Spinal cord (tissue), 10 donors: ENCODE results near the gene CAPS. TPM values are rescaled to one million over a fixed set of nuclear protein-coding genes. Genes with fewer than 3 reads are reported as not detected.
A peak's percentile ranks its signal among the peaks of the same experiment; 100 is the strongest.

Experiments
- DNase-seq, 6 donors: peaks; one replicate each; pipeline versions ENCODE4 v3.0.0 to v3.0.0-alpha.2; 2013 to 2015; ENCODE audit warnings: low spot score in 6 of 6, low read depth in 4 of 6
- H3K27ac ChIP-seq: one replicate; pipeline ENCODE4 v1.5.1; 2013; ENCODE audit warnings: low read depth, low read length, control low read depth
- H3K27me3 ChIP-seq: one replicate; pipeline ENCODE4 v1.6.1; 2013; ENCODE audit warnings: low read length; ENCODE audit not compliant: control insufficient read depth, insufficient read depth
- H3K36me3 ChIP-seq: one replicate; pipeline ENCODE4 v1.6.1; 2013; ENCODE audit warnings: low read length; ENCODE audit not compliant: control insufficient read depth, insufficient read depth
- H3K4me1 ChIP-seq: one replicate; pipeline ENCODE4 v1.6.1; 2013; ENCODE audit warnings: low read length; ENCODE audit not compliant: control insufficient read depth, insufficient read depth
- H3K4me3 ChIP-seq: one replicate; pipeline ENCODE4 v1.5.1; 2013; ENCODE audit warnings: low read depth, low read length, control low read depth
- H3K9me3 ChIP-seq: one replicate; pipeline ENCODE4 v1.6.1; 2013; ENCODE audit warnings: low read length; ENCODE audit not compliant: control insufficient read depth, insufficient read depth
- WGBS: methylation state at CpG from one replicate; pipeline ENCODE4 v1.1.5; 2013; ENCODE audit warnings: missing lambda C conversion rate; ENCODE audit not compliant: insufficient coverage; 5-methylcytosine and 5-hydroxymethylcytosine counted together
- polyA plus RNA-seq, 2 donors: library from polyadenylated mRNA; unstranded; fragments of 120-200 nt; gene quantifications; one replicate each; pipeline ENCODE4 v1.2.1, GENCODE V29; 2013; ENCODE audit not compliant: insufficient read length in 2 of 2
- total RNA-seq, 2 donors: library from RNA; depleted of rRNA in 1 of 2; stranded (reverse); fragments of 120-200 nt in 1 of 2; fragments of >200 nt in 1 of 2; gene quantifications; one replicate each; pipeline versions ENCODE4 v1.2.3 to v1.2.4, GENCODE V29; 2013 to 2014
- donor health status: healthy.

Gene CAPS
- total and polyA plus RNA-seq, 4 donors = 15.3 to 85.3 (median 49.4) TPM

GRCh38 chr19:5941673-5942072, 27.6 kb downstream of the CAPS start:
- no peak overlapping the region for H3K27ac ChIP-seq
- H3K9me3 ChIP-seq = no peaks in the 10 kb centered on the region
- H3K4me1 ChIP-seq = peaks cover 43% of the 10 kb centered on the region
- 59% methylated on average over 11 of the region's 11 CpGs for WGBS
- H3K4me3 ChIP-seq = no peak overlapping the region
- peaks cover 66% of the 10 kb centered on the region for H3K36me3 ChIP-seq
- no peaks in the 10 kb centered on the region for H3K27me3 ChIP-seq
- no peak for DNase-seq

GRCh38 chr19:5943045-5943444, 29.0 kb downstream of the CAPS start:
- 49% methylated on average over 7 of the region's 10 CpGs for WGBS
- Histone ChIP-seq H3K27me3 (no peaks in the 10 kb centered on the region), H3K4me3 (no peak overlapping the region), H3K36me3 (peaks cover 57% of the 10 kb centered on the region), H3K27ac (no peak overlapping the region), H3K4me1 (peaks cover 54% of the 10 kb centered on the region), H3K9me3 (no peaks in the 10 kb centered on the region)
- peak in 1 of 6 donors; percentile 41 for DNase-seq

GRCh38 chr19:5943623-5944022, 29.6 kb downstream of the CAPS start:
- Histone ChIP-seq H3K36me3 (peaks cover 52% of the 10 kb centered on the region), H3K27ac (no peak overlapping the region), H3K9me3 (no peaks in the 10 kb centered on the region), H3K4me3 (no peak overlapping the region), H3K27me3 (no peaks in the 10 kb centered on the region), H3K4me1 (peaks cover 60% of the 10 kb centered on the region)
- 81% methylated on average over 6 of the region's 10 CpGs for whole genome bisulfite sequencing
- DNase-seq = no peak

GRCh38 chr19:5947435-5947834, 33.4 kb downstream of the CAPS start:
- H3K27me3 ChIP-seq = no peaks in the 10 kb centered on the region
- H3K9me3 ChIP-seq = no peaks in the 10 kb centered on the region
- H3K4me3 ChIP-seq = no peak overlapping the region
- WGBS = 11% methylated on average over 8 of the region's 13 CpGs
- H3K36me3 ChIP-seq = peaks cover 32% of the 10 kb centered on the region
- H3K27ac ChIP-seq = peak overlapping the region; percentile 78
- DNase-seq = peak in 3 of 6 donors; percentile 52 to 75 (median 53)
- H3K4me1 ChIP-seq = peaks cover 85% of the 10 kb centered on the region

GRCh38 chr19:5948752-5949564, 34.9 kb downstream of the CAPS start:
- H3K9me3 ChIP-seq = no peaks in the 10 kb centered on the region
- peak in 1 of 6 donors; percentile 55 for DNase-seq
- peaks cover 32% of the 10 kb centered on the region for H3K36me3 ChIP-seq
- no peaks in the 10 kb centered on the region for H3K27me3 ChIP-seq
- peak overlapping the region; percentile 67 for H3K27ac ChIP-seq
- 27% methylated on average over 9 of the region's 13 CpGs for WGBS
- no peak overlapping the region for H3K4me3 ChIP-seq
- H3K4me1 ChIP-seq = peaks cover 82% of the 10 kb centered on the region

- H3K27me3 ChIP-seq = no peaks in the 10 kb centered on the region
- H3K4me1 ChIP-seq = peaks cover 85% of the 10 kb centered on the region
- no peaks in the 10 kb centered on the region for H3K9me3 ChIP-seq
- peaks cover 23% of the 10 kb centered on the region for H3K36me3 ChIP-seq
- 81% methylated on average over 13 of the region's 13 CpGs for WGBS
- H3K27ac ChIP-seq = peak overlapping the region; percentile 60
- no peak overlapping the region for H3K4me3 ChIP-seq
- DNase-seq = no peak
Observed at GRCh38 chr19:5949792-5950305, 35.8 kb downstream of the CAPS start.

GRCh38 chr19:5950741-5951140, 36.7 kb downstream of the CAPS start:
- Histone ChIP-seq H3K4me3 (no peak overlapping the region), H3K27ac (peak overlapping the region; percentile 47), H3K36me3 (peaks cover 18% of the 10 kb centered on the region), H3K9me3 (no peaks in the 10 kb centered on the region), H3K4me1 (peaks cover 89% of the 10 kb centered on the region), H3K27me3 (no peaks in the 10 kb centered on the region)
- DNase-seq = no peak
- no CpG with 5 or more reads among the region's 3 CpGs for WGBS

GRCh38 chr19:5951338-5951861, 37.3 kb downstream of the CAPS start:
- H3K27me3 ChIP-seq = no peaks in the 10 kb centered on the region
- no peak for DNase-seq
- H3K4me1 ChIP-seq = peaks cover 82% of the 10 kb centered on the region
- WGBS = 41% methylated on average over 17 of the region's 19 CpGs
- no peaks in the 10 kb centered on the region for H3K9me3 ChIP-seq
- peaks cover 12% of the 10 kb centered on the region for H3K36me3 ChIP-seq
- peak overlapping the region; percentile 47 for H3K27ac ChIP-seq
- H3K4me3 ChIP-seq = no peak overlapping the region

GRCh38 chr19:5952193-5953029, 38.4 kb downstream of the CAPS start:
- no peaks in the 10 kb centered on the region for H3K27me3 ChIP-seq
- no peak overlapping the region for H3K27ac ChIP-seq
- no peak overlapping the region for H3K4me3 ChIP-seq
- no peak for DNase-seq
- WGBS = 62% methylated on average over 10 of the region's 18 CpGs
- peaks cover 13% of the 10 kb centered on the region for H3K36me3 ChIP-seq
- peaks cover 80% of the 10 kb centered on the region for H3K4me1 ChIP-seq
- no peaks in the 10 kb centered on the region for H3K9me3 ChIP-seq
